Measurements from ENCODE around the gene SPSB3.

Gene SPSB3

GRCh38 chr16:1757714-1758461, 24.5 kb downstream of the SPSB3 start:
- peak overlapping the region; percentile 53 for H3K27ac Mint-ChIP-seq (ENCODE audit: low read depth)
- DNase-seq (ENCODE audit: low spot score in 2 of 2): no peak
- H3K9me3 Mint-ChIP-seq: no peaks in the 10 kb centered on the region
- peaks cover 24% of the 10 kb centered on the region for H3K36me3 Mint-ChIP-seq (ENCODE audit: insufficient read depth)
- no peak overlapping the region for H3K4me3 Mint-ChIP-seq
- ATAC-seq (replicated peaks; ENCODE audit: extremely low read depth, poor library complexity, severe bottlenecking): no peak
- H3K4me1 Mint-ChIP-seq: peaks cover 8% of the 10 kb centered on the region
- no peaks in the 10 kb centered on the region for H3K27me3 Mint-ChIP-seq

GRCh38 chr16:1754204-1754603, 28.2 kb downstream of the SPSB3 start:
- no peaks in the 10 kb centered on the region for H3K27me3 Mint-ChIP-seq
- peaks cover 8% of the 10 kb centered on the region for H3K4me1 Mint-ChIP-seq
- H3K4me3 Mint-ChIP-seq: no peak overlapping the region
- no peak overlapping the region for H3K27ac Mint-ChIP-seq (ENCODE audit: low read depth)
- no peaks in the 10 kb centered on the region for H3K9me3 Mint-ChIP-seq
- H3K36me3 Mint-ChIP-seq (ENCODE audit: insufficient read depth): peaks cover 34% of the 10 kb centered on the region
- ATAC-seq (replicated peaks; ENCODE audit: extremely low read depth, poor library complexity, severe bottlenecking) (no peak), DNase-seq (ENCODE audit: low spot score in 2 of 2) (no peak)

- Mint-ChIP-seq H3K36me3 (ENCODE audit: insufficient read depth) (peaks cover 35% of the 10 kb centered on the region), H3K4me3 (no peak overlapping the region), H3K27ac (ENCODE audit: low read depth) (no peak overlapping the region), H3K27me3 (no peaks in the 10 kb centered on the region), H3K9me3 (no peaks in the 10 kb centered on the region), H3K4me1 (peaks cover 7% of the 10 kb centered on the region)
- ATAC-seq (replicated peaks; ENCODE audit: extremely low read depth, poor library complexity, severe bottlenecking): no peak
- no peak for DNase-seq (ENCODE audit: low spot score in 2 of 2)
These were observed 29.5 kb downstream of the SPSB3 start for GRCh38 chr16:1752853-1753252.

- Mint-ChIP-seq H3K4me3 (no peak overlapping the region), H3K27ac (ENCODE audit: low read depth) (no peak overlapping the region)
These were observed 30.4 kb downstream of the SPSB3 start for GRCh38 chr16:1751946-1752345.

GRCh38 chr16:1749152-1750117, 32.9 kb downstream of the SPSB3 start:
- DNase-seq (ENCODE audit: low spot score in 2 of 2) (no peak), ATAC-seq (replicated peaks; ENCODE audit: extremely low read depth, poor library complexity, severe bottlenecking) (no peak)
- no peak overlapping the region for H3K4me3 Mint-ChIP-seq
- no peaks in the 10 kb centered on the region for H3K27me3 Mint-ChIP-seq
- no peaks in the 10 kb centered on the region for H3K9me3 Mint-ChIP-seq
- no peaks in the 10 kb centered on the region for H3K4me1 Mint-ChIP-seq
- H3K36me3 Mint-ChIP-seq (ENCODE audit: insufficient read depth): peaks cover 34% of the 10 kb centered on the region
- H3K27ac Mint-ChIP-seq (ENCODE audit: low read depth): no peak overlapping the region

More at GRCh38 chr16:1751946-1752345, 30.4 kb downstream of the SPSB3 start:
- Mint-ChIP-seq H3K36me3 (ENCODE audit: insufficient read depth) (peaks cover 37% of the 10 kb centered on the region), H3K27me3 (no peaks in the 10 kb centered on the region), H3K9me3 (no peaks in the 10 kb centered on the region), H3K4me1 (no peaks in the 10 kb centered on the region)
- DNase-seq (ENCODE audit: low spot score in 2 of 2) (no peak), ATAC-seq (replicated peaks; ENCODE audit: extremely low read depth, poor library complexity, severe bottlenecking) (no peak)

GRCh38 chr16:1747934-1748333, 34.4 kb downstream of the SPSB3 start:
- Mint-ChIP-seq H3K9me3 (no peaks in the 10 kb centered on the region), H3K36me3 (ENCODE audit: insufficient read depth) (peaks cover 36% of the 10 kb centered on the region), H3K4me3 (no peak overlapping the region), H3K4me1 (no peaks in the 10 kb centered on the region), H3K27me3 (no peaks in the 10 kb centered on the region), H3K27ac (ENCODE audit: low read depth) (no peak overlapping the region)
- ATAC-seq (replicated peaks; ENCODE audit: extremely low read depth, poor library complexity, severe bottlenecking) (no peak), DNase-seq (ENCODE audit: low spot score in 2 of 2) (no peak)

GRCh38 chr16:1746693-1747195, 35.6 kb downstream of the SPSB3 start:
- no peak for ATAC-seq (replicated peaks; ENCODE audit: extremely low read depth, poor library complexity, severe bottlenecking)
- no peaks in the 10 kb centered on the region for H3K27me3 Mint-ChIP-seq
- H3K4me1 Mint-ChIP-seq: no peaks in the 10 kb centered on the region
- no peak overlapping the region for H3K27ac Mint-ChIP-seq (ENCODE audit: low read depth)
- peaks cover 35% of the 10 kb centered on the region for H3K36me3 Mint-ChIP-seq (ENCODE audit: insufficient read depth)
- DNase-seq (ENCODE audit: low spot score in 2 of 2): no peak
- H3K9me3 Mint-ChIP-seq: no peaks in the 10 kb centered on the region
- no peak overlapping the region for H3K4me3 Mint-ChIP-seq

- ATAC-seq (replicated peaks; ENCODE audit: extremely low read depth, poor library complexity, severe bottlenecking) (no peak), DNase-seq (ENCODE audit: low spot score in 2 of 2) (no peak)
- no peak overlapping the region for H3K27ac Mint-ChIP-seq (ENCODE audit: low read depth)
- H3K9me3 Mint-ChIP-seq: no peaks in the 10 kb centered on the region
- no peaks in the 10 kb centered on the region for H3K27me3 Mint-ChIP-seq
- no peak overlapping the region for H3K4me3 Mint-ChIP-seq
- no peaks in the 10 kb centered on the region for H3K4me1 Mint-ChIP-seq
- H3K36me3 Mint-ChIP-seq (ENCODE audit: insufficient read depth): peaks cover 30% of the 10 kb centered on the region
These were observed 36.3 kb downstream of the SPSB3 start for GRCh38 chr16:1745900-1746692.

GRCh38 chr16:1745181-1745899, 37.0 kb downstream of the SPSB3 start:
- H3K4me1 Mint-ChIP-seq: no peaks in the 10 kb centered on the region
- DNase-seq (ENCODE audit: low spot score in 2 of 2) (no peak), ATAC-seq (replicated peaks; ENCODE audit: extremely low read depth, poor library complexity, severe bottlenecking) (no peak)
- no peak overlapping the region for H3K4me3 Mint-ChIP-seq
- H3K9me3 Mint-ChIP-seq: no peaks in the 10 kb centered on the region
- H3K36me3 Mint-ChIP-seq (ENCODE audit: insufficient read depth): peaks cover 27% of the 10 kb centered on the region
- H3K27ac Mint-ChIP-seq (ENCODE audit: low read depth): no peak overlapping the region
- H3K27me3 Mint-ChIP-seq: no peaks in the 10 kb centered on the region

GRCh38 chr16:1744338-1744840, 38.0 kb downstream of the SPSB3 start:
- H3K27ac Mint-ChIP-seq (ENCODE audit: low read depth): no peak overlapping the region
- no peaks in the 10 kb centered on the region for H3K4me1 Mint-ChIP-seq
- no peaks in the 10 kb centered on the region for H3K9me3 Mint-ChIP-seq
- H3K27me3 Mint-ChIP-seq: no peaks in the 10 kb centered on the region
- DNase-seq (ENCODE audit: low spot score in 2 of 2): no peak
- peaks cover 23% of the 10 kb centered on the region for H3K36me3 Mint-ChIP-seq (ENCODE audit: insufficient read depth)
- no peak for ATAC-seq (replicated peaks; ENCODE audit: extremely low read depth, poor library complexity, severe bottlenecking)
- no peak overlapping the region for H3K4me3 Mint-ChIP-seq

GRCh38 chr16:1743376-1744337, 38.7 kb downstream of the SPSB3 start:
- no peak for ATAC-seq (replicated peaks; ENCODE audit: extremely low read depth, poor library complexity, severe bottlenecking)
- no peak for DNase-seq (ENCODE audit: low spot score in 2 of 2)
- Mint-ChIP-seq H3K36me3 (ENCODE audit: insufficient read depth) (peaks cover 19% of the 10 kb centered on the region), H3K9me3 (no peaks in the 10 kb centered on the region), H3K4me1 (no peaks in the 10 kb centered on the region), H3K27ac (ENCODE audit: low read depth) (no peak overlapping the region), H3K4me3 (no peak overlapping the region), H3K27me3 (no peaks in the 10 kb centered on the region)

Data from central memory CD8-positive, alpha-beta T cell (primary cell).